GM12878 (cell line): ENCODE data around the gene LARGE1.

Experiments used
- CHD2 ChIP-seq: IDR thresholded peaks from 2 replicates; pipeline ENCODE4 v1.6.1; 2011; ENCODE audit warnings: low read depth, low read length, improper control_type of control experiment, borderline replicate concordance
- CREM ChIP-seq: IDR thresholded peaks from 2 replicates; pipeline ENCODE4 v1.6.1; 2014; ENCODE audit warnings: antibody characterized with exemption, low read depth
- NRF1 ChIP-seq: conservative IDR thresholded peaks from 2 replicates; pipeline ENCODE4 v1.6.1; 2011; ENCODE audit warnings: mild to moderate bottlenecking, low read depth, low read length, improper control_type of control experiment
- YY1 ChIP-seq: IDR thresholded peaks from 2 replicates; pipeline ENCODE4 v1.6.1; 2011; ENCODE audit warnings: low read depth, mild to moderate bottlenecking, low read length

GRCh38 chr22:33357981-33358399 is 562.3 kb downstream of the LARGE1 start:
- TF ChIP-seq CREM, result no peak
- TF ChIP-seq YY1, result no peak
- no peak for TF ChIP-seq NRF1
- no peak for TF ChIP-seq CHD2
